Colonic mucosa (tissue), 4 donors: Measurements from ENCODE around the gene PSD4. TPM values are rescaled to one million over a fixed set of nuclear protein-coding genes. Genes with fewer than 3 reads are reported as not detected.

ENCODE experiments used
- DNase-seq: peaks from one replicate; pipeline ENCODE4 v3.0.0-alpha.2; 2020
- H3K27ac ChIP-seq: fragments of 200-600 bp; one replicate; pipeline ENCODE4 v1.8.0; 2021
- H3K27me3 ChIP-seq: fragments of 200-600 bp; one replicate; pipeline ENCODE4 v1.8.0; 2021
- H3K36me3 ChIP-seq: fragments of 200-600 bp; one replicate; pipeline ENCODE4 v1.8.0; 2021
- H3K4me1 ChIP-seq: fragments of 200-600 bp; one replicate; pipeline ENCODE4 v1.8.0; 2021; ENCODE audit warnings: mild to moderate bottlenecking
- H3K4me3 ChIP-seq: fragments of 200-600 bp; one replicate; pipeline ENCODE4 v1.8.0; 2021
- H3K9ac ChIP-seq, 2 donors: one replicate each; pipeline ENCODE4 v1.7.0; 2013; ENCODE audit warnings: control low read depth in 2 of 2, low read depth in 2 of 2, low read length in 2 of 2
- H3K9me3 ChIP-seq: fragments of 200-600 bp; one replicate; pipeline ENCODE4 v1.8.0; 2021
- CTCF ChIP-seq: fragments of 200-600 bp; IDR thresholded peaks from one replicate; pipeline ENCODE4 v1.8.0; 2022; ENCODE audit warnings: antibody characterized with exemption, mild to moderate bottlenecking
- intact Hi-C: fragments of 100-400 bp; cut with DNase I; formaldehyde crosslinking; loops from one replicate; pipeline ENCODE4 v1.14.1; 2022
- total RNA-seq, 2 donors: library from RNA; stranded (reverse); fragmentation: NEBNext Ultra II Directional in 1 of 2; extraction: Animal tissue kit (Norgen Biotek cat#: 25700) in 1 of 2; gene quantifications; one replicate each; pipeline ENCODE4 v1.2.1, GENCODE V29; 2021
- donor health status: healthy.
- donor health status: DM: no; HTN: no; CAD: no.
- donor health status: DM: no; HTN: no; CAD: no.

Gene PSD4
- total RNA-seq, 2 donors from 2014 or later = 36.5 to 50.6 TPM

- H3K9ac ChIP-seq = peak overlapping the region in 1 of 2 donors; percentile 26
- no peaks in the 10 kb centered on the region for H3K9me3 ChIP-seq
- DNase-seq = peak; percentile 77
- no peaks in the 10 kb centered on the region for H3K36me3 ChIP-seq
- H3K4me1 ChIP-seq = no peaks in the 10 kb centered on the region
- intact Hi-C loops = loop anchor here (2.0 to 10.0 kb wide), 3 partner anchors 54 to 234 kb away; no protein-coding TSS in a partner anchor
- no peaks in the 10 kb centered on the region for H3K27me3 ChIP-seq
- H3K27ac ChIP-seq = no peak overlapping the region
- TF ChIP-seq CTCF = peak; percentile 86
- H3K4me3 ChIP-seq = no peak overlapping the region
Observed at GRCh38 chr2:113138428-113139322, 35.1 kb upstream of the PSD4 start.

DNA sequence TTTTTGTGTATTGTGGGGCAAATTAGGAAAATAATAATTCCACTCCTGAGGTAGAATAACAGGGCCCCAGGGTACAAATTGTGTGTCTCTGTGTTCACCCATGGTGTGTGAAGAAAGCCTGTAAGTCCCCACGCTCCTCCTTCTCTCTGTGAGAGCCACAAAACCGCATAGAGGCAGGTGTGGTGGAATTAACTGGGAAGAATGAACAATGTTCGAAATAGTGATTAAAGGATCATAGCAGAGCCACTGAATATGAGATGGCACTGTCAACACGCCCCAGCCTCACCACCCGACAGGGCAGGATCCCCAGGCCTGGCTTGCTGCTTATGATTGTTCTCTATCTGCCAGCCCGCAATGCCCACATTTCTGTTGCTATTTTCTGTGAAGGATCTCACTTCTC lies 32.3 kb upstream of the PSD4 start:
- TF ChIP-seq CTCF = no peak
- intact Hi-C loops = no loop called here
- Histone ChIP-seq H3K4me3 (no peak overlapping the region), H3K9ac (no peak overlapping the region), H3K4me1 (no peaks in the 10 kb centered on the region), H3K27ac (no peak overlapping the region), H3K9me3 (no peaks in the 10 kb centered on the region), H3K36me3 (no peaks in the 10 kb centered on the region), H3K27me3 (no peaks in the 10 kb centered on the region)
- DNase-seq = no peak

DNA sequence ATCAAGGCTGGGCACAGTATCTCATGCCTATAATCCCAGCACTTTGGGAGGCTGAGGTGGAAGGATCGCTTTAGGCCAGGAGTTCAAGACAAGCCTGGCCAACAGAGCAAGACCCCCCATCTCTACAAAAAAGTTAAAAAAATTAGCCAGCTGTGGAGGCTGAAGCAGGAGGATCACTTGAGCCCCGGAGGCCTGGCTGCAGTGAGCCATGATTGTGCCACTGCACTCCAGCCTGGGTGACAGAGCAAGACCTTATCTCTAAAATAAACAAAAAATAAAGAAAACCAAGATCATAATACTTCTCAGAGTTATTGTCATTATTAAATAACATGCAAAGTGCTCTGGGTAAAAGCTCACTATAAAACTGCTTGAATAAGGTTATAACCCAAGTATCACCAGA lies 31.5 kb upstream of the PSD4 start:
- intact Hi-C loops = no loop called here
- no peaks in the 10 kb centered on the region for H3K36me3 ChIP-seq
- DNase-seq = no peak
- no peaks in the 10 kb centered on the region for H3K4me1 ChIP-seq
- no peak overlapping the region for H3K9ac ChIP-seq
- H3K9me3 ChIP-seq = no peaks in the 10 kb centered on the region
- TF ChIP-seq CTCF = no peak
- H3K27ac ChIP-seq = no peak overlapping the region
- H3K27me3 ChIP-seq = no peaks in the 10 kb centered on the region
- H3K4me3 ChIP-seq = no peak overlapping the region

DNA sequence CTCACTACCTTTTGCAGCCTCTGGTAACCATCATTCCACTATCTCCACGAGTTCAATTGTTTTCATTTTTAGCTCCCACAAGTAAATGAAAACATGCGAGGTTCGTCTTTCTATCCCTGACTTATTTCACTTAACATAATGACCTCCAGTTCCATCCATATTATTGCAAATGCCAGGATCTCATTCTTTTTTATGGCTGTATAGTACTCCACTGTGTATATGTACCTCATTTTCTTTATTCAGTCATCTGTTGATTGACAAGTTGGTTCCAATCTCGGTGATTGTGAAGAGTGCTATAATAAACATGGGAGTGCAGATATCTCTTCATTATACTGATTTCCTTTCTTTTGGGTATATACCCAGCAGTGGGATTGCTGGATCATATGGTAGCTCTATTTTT lies 29.5 kb upstream of the PSD4 start:
- Histone ChIP-seq H3K27me3 (no peaks in the 10 kb centered on the region), H3K27ac (no peak overlapping the region), H3K36me3 (no peaks in the 10 kb centered on the region), H3K9me3 (no peaks in the 10 kb centered on the region), H3K4me3 (no peak overlapping the region), H3K9ac (no peak overlapping the region), H3K4me1 (no peaks in the 10 kb centered on the region)
- DNase-seq = no peak
- intact Hi-C loops = no loop called here
- no peak for TF ChIP-seq CTCF

DNA sequence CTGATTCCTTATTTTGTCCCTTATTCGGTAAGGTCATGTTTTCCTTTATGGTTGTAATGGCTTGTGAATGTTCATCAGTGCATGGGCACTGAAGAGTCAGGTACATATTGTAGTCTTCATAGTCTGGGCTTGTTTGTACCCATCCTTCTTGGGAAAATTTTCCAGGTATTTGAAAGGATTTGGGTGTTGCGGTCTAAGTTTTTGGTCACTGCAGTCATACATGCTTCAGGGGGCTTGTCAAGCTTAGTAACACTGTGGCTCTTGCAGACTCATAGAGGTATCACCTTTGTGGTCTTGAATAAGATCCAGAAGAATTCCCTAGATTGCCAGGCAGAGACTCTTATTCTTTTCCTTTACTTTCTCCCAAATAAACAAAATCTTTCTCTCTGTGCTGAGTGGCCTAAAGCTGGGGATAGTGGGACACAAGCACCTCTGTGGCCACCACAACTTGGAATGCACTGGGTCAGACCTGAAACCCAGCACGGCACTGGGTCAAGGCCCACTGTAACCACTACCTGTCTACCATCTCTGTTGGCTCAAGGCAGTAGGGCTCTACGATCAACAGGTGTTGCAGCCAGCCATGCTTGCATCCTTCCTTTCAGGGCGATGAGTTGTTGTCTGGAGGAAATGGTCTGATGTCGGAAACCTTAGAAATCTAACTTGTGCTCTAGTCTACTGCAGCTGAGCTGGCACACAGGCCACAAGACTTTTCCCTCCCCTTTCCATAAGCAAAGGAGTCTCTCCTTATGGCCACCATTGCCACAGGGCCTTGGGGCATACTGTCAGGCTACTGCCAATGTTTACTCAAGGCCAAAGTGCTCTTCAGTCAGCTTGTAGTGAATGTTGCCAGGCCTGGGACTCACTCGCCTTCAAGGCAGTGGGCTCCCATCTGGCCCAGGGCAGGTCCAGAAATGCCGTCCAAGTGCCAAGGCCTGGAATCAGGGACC lies 24.9 kb upstream of the PSD4 start:
- Histone ChIP-seq H3K9me3 (no peaks in the 10 kb centered on the region), H3K27me3 (no peaks in the 10 kb centered on the region), H3K4me3 (no peak overlapping the region), H3K9ac (no peak overlapping the region), H3K27ac (no peak overlapping the region), H3K4me1 (no peaks in the 10 kb centered on the region), H3K36me3 (no peaks in the 10 kb centered on the region)
- no peak for DNase-seq
- intact Hi-C loops = no loop called here
- no peak for TF ChIP-seq CTCF
